T47D (cell line): Measurements from ENCODE around the gene NOL12.
"Not testable (repeated sequence)": the region's sequence is repeated elsewhere in the genome, so short reads cannot be mapped to it uniquely, and the experiment has no call there.

Experiments
- DNase-seq, 2 experiments: peaks; one replicate each; pipeline versions ENCODE4 v3.0.0 to v3.0.0-alpha.2; 2011 to 2012; ENCODE audit warnings: low read depth in 1 of 2, low spot score in 1 of 2
- JUND ChIP-seq: IDR thresholded peaks from 2 replicates; pipeline ENCODE4 v1.6.1; 2012; ENCODE audit warnings: low read depth
- in situ Hi-C: cut with HindIII; loops from 2 replicates; pipeline ENCODE4 v1.10.0; 2016; ENCODE audit warnings: low sequenced_read_pairs, low pct_unique_long_range_greater_than_20kb

Gene NOL12

DNA sequence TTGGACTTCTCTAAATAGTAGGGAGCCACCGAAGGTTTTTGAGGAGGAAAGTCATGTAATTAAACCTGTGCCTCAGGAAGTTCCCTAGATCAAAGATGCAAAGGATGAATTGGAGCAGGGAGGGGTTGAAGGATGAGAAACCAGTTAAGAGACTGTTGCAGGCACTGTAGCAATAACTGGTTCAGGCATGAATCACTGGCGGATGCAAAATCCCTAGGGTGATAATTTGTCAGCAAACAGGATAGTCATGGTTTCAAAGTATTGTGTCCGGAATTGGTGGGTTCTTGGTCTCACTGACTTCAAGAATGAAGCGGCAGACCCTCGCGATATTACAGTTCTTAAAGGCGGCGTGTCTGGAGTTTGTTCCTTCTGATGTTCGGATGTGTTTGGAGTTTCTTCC, 30.6 kb downstream of the NOL12 start:
- no peak for DNase-seq
- no peak for TF ChIP-seq JUND
- in situ Hi-C loops, result no loop called here

DNA sequence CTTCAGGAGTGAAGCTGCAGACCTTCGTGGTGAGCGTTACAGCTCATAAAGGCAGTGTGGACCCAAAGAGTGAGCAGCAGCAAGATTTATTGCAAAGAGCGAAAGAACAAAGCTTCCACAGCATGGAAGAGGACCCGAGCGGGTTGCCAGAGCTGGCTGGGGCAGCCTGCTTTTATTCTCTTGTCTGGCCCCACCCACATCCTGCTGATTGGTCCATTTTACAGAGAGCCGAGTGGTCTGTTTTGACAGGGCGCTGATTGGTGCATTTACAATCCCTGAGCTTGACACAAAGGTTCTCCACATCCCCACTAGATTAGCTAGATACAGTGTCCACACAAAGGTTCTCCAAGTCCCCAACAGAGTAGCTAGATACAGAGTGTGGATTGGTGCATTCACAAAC, 31.1 kb downstream of the NOL12 start:
- in situ Hi-C loops, DNase-seq: not testable (repeated sequence)

DNA sequence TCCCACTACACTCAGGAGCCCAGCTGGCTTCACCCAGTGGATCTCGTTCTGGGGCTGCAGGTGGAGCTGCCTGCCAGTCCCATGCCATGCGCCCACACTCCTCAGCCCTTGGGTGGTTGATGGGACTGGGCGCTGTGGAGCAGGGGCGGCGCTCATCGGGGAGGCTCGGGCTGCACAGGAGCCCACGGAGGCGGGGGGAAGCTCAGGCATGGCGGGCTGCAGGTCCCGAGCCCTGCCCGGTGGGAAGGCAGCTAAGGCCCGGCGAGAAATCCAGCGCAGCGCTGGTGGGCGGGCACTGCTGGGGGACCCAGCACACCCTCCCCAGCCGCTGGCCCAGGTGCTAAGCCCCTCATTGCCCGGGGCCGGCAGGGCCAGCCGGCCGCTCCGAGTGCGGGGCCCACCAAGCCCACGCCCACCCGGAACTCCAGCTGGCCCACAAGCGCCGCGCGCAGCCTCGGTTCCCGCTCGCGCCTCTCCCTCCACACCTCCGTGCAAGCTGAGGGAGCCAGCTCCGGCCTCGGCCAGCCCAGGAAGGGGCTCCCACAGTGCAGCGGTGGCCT, 31.7 kb downstream of the NOL12 start:
- in situ Hi-C loops, DNase-seq: not testable (repeated sequence)

GRCh38 chr22:37725551-37726240, 39.6 kb downstream of the NOL12 start:
- TF ChIP-seq JUND, result no peak
- in situ Hi-C loops, result no loop called here

GRCh38 chr22:37726241-37726887, 40.2 kb downstream of the NOL12 start:
- no peak for TF ChIP-seq JUND
- DNase-seq, result peak; percentile 20 to 39
- in situ Hi-C loops, result no loop called here

More at GRCh38 chr22:37725551-37726240, 39.6 kb downstream of the NOL12 start:
- no peak for DNase-seq

GRCh38 chr22:37728620-37729019, 42.5 kb downstream of the NOL12 start:
- TF ChIP-seq JUND, result no peak
- DNase-seq, result no peak
- in situ Hi-C loops, result no loop called here

- in situ Hi-C loops, result no loop called here
- no peak for DNase-seq
- TF ChIP-seq JUND, result no peak
These were observed 45.8 kb downstream of the NOL12 start for GRCh38 chr22:37731804-37732471.

DNA sequence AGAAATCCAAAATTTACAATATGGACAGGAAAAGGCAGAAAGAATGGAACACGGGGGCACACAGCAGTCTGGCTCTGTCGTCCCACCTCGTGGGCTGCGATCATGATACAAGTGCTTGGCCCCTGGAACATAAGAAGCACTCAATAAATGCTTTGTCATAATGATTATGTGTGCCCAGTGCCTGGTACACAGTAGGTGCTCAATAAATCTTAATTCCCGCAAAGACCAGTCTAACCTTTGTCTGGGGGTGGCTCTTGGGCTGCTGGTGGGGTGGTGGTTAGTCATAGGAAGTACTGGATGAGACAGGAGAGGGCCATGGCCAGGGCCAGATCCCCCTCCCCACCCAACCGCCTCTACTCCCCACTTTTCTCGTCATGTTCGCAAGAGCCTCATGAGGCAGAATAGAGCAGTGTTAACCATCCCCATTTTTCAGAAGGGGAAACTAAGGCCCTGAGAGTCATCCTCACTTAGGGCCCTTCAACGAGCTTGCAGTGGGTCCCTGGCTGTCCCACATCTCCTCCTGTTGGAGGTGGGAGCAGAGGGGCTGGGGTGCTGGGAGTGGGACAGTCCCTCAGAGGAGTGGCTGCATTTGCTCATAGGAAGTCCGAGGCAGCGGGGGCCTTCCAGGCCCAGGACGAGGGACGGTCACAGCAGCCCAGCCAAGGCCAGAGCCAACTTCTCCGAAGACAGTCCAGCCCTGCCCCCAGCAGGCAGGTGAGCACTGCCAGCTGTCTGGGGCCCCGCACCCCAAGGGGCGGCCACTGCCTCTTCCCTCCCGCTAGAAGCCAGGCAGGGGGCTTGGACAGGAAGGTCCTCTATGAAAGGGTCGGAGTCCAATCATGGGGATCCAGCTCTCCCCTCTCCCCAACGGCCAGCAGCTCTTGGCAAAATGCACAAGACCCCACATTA, 46.8 kb downstream of the NOL12 start:
- in situ Hi-C loops, result no loop called here
- no peak for DNase-seq
- no peak for TF ChIP-seq JUND

GRCh38 chr22:37733625-37734401, 47.7 kb downstream of the NOL12 start:
- no peak for TF ChIP-seq JUND
- in situ Hi-C loops, result no loop called here
- DNase-seq, result no peak

DNA sequence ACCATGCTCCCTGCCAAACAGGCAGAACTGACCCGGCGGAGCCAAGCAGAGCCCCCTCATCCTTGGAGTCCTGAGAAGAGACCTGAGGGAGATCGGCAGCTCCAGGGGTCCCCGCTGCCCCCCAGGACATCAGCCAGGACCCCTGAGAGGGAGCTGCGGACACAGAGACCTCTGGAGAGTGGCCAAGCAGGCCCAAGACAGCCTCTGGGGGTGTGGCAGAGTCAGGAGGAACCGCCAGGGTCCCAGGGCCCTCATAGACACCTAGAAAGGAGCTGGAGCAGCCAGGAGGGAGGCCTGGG, 48.2 kb downstream of the NOL12 start:
- DNase-seq, result no peak
- no peak for TF ChIP-seq JUND
- in situ Hi-C loops, result no loop called here

DNA sequence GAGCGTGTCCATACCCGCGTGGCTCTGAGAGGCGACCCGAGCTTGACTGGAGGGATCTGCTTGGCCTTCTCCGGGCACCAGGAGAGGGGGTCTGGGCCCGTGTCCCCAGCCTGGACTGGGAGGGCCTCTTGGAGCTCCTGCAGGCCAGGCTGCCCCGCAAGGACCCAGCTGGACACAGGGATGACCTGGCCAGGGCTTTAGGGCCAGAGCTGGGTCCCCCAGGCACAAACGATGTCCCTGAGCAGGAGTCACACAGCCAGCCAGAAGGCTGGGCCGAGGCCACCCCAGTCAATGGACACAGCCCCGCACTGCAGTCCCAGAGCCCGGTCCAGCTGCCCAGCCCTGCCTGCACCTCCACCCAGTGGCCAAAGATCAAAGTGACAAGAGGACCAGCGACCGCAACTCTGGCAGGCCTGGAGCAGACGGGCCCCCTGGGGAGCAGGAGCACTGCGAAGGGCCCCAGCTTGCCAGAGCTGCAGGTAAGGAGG, 48.9 kb downstream of the NOL12 start:
- no peak for TF ChIP-seq JUND
- in situ Hi-C loops, result no loop called here
- DNase-seq, result peak; percentile 50 to 60

DNA sequence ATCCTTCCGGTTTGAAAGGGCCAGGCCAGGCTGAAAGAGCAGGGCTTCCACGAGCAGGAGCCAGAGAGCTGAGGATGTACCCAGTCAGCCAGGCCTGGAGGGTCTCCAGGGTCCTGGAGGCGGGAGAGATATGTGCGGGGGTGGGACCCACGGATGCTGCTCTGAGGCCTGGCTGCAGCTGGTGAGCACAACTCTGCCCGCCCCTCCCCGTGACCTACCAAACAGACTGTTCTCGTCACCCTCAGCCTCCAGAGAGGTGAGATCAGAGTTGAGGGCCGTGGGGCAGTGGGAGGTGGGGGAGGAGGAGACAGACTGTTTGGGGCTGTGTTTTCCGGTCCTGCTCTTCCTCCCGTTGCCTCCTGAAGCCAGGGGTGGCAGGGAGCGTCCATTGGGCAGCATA, 52.9 kb downstream of the NOL12 start:
- TF ChIP-seq JUND, result no peak
- in situ Hi-C loops, result no loop called here
- no peak for DNase-seq
